MCF 10A (cell line): ENCODE data around the gene POLR3B. TPM values are rescaled to one million over a fixed set of nuclear protein-coding genes. Genes with fewer than 3 reads are reported as not detected.

ENCODE experiments used
- BruUV-seq: library from RNA; stranded (reverse); fragments of 400-500 nt; replicated peaks from 2 replicates; lab custom pipeline; 2021; lab: Mats Ljungman, UMichigan
- CTCF ChIA-PET: fragments of 300-600 bp; sonication (Branson Sonifier 250); formaldehyde crosslinking; extraction: SDS; loops from one replicate; lab custom pipeline; 2021; ENCODE audit warnings: antibody characterized with exemption, inconsistent platforms; lab: Yijun Ruan, JAX
- POLR2A ChIA-PET: fragments of 300-600, 350-650 bp; sonication (Branson Sonifier 250); formaldehyde crosslinking; extraction: SDS; loops from one replicate; lab custom pipeline; 2020; ENCODE audit warnings: antibody characterized with exemption, inconsistent platforms; lab: Yijun Ruan, JAX
- DNase-seq: peaks from one replicate; pipeline ENCODE4 v3.0.0-alpha.2; 2018; ENCODE audit not compliant: unreplicated experiment
- H3K27ac Mint-ChIP-seq: one replicate; pipeline ENCODE4 v1.8.0; 2022; ENCODE audit warnings: mild to moderate bottlenecking, low read depth, mixed read lengths; ENCODE audit not compliant: unreplicated experiment
- H3K27me3 Mint-ChIP-seq: one replicate; pipeline ENCODE4 v1.8.0; 2022; ENCODE audit warnings: mixed read lengths; ENCODE audit not compliant: insufficient read depth, unreplicated experiment
- H3K36me3 Mint-ChIP-seq: one replicate; pipeline ENCODE4 v1.8.0; 2022; ENCODE audit warnings: mild to moderate bottlenecking, moderate library complexity, mixed read lengths; ENCODE audit not compliant: insufficient read depth, unreplicated experiment
- H3K4me1 Mint-ChIP-seq: one replicate; pipeline ENCODE4 v1.8.0; 2022; ENCODE audit warnings: mixed read lengths; ENCODE audit not compliant: insufficient read depth, unreplicated experiment
- H3K4me3 Mint-ChIP-seq: one replicate; pipeline ENCODE4 v1.8.0; 2022; ENCODE audit warnings: mild to moderate bottlenecking, moderate library complexity, mixed read lengths; ENCODE audit not compliant: unreplicated experiment
- H3K9me3 Mint-ChIP-seq: one replicate; pipeline ENCODE4 v1.8.0; 2022; ENCODE audit warnings: mixed read lengths; ENCODE audit not compliant: unreplicated experiment
- CTCF ChIP-seq: fragments of 200-600 bp; IDR thresholded peaks from one replicate; pipeline ENCODE4 v1.8.0; 2022; ENCODE audit warnings: antibody characterized with exemption, mild to moderate bottlenecking; ENCODE audit not compliant: unreplicated experiment
- intact Hi-C: fragments of 100-400 bp; cut with micrococcal nuclease; formaldehyde crosslinking; loops from 2 replicates; pipeline ENCODE4 v1.14.1; 2022
- total RNA-seq: library from RNA; stranded (reverse); gene quantifications from 2 replicates; pipeline ENCODE4 v1.2.3, GENCODE V29; 2022

Gene POLR3B
- total RNA-seq, 1 experiment from 2014 or later: 15.7 TPM

- Mint-ChIP-seq H3K4me1 (no peaks in the 10 kb centered on the region), H3K36me3 (peaks cover 30% of the 10 kb centered on the region), H3K4me3 (no peak overlapping the region), H3K27ac (no peak overlapping the region), H3K9me3 (no peaks in the 10 kb centered on the region), H3K27me3 (no peaks in the 10 kb centered on the region)
- ChIA-PET CTCF (interaction anchor here (0.6 to 0.9 kb wide), 2 partner anchors 18 to 26 kb away, joined by 3 to 4 read pairs; no protein-coding TSS in a partner anchor), POLR2A (interaction anchor here (1.5 kb wide), 1 partner anchor 9 kb away, joined by 6 read pairs; no protein-coding TSS in a partner anchor)
- BruUV-seq: no TSS peak
- DNase-seq: no peak
- intact Hi-C loops: no loop called here
- TF ChIP-seq CTCF: no peak
Observed at GRCh38 chr12:106327309-106327869, 30.2 kb upstream of the POLR3B start.

- ChIA-PET POLR2A (interaction anchor here (0.5 to 1.0 kb wide), 2 partner anchors 11 to 92 kb away, joined by 3 to 4 read pairs; no protein-coding TSS in a partner anchor), CTCF (interaction anchor here (0.7 kb wide), 1 partner anchor 45 kb away, joined by 4 read pairs; no protein-coding TSS in a partner anchor)
- H3K4me1 Mint-ChIP-seq: no peaks in the 10 kb centered on the region
Observed at GRCh38 chr12:106328735-106329134, 28.8 kb upstream of the POLR3B start.

DNA sequence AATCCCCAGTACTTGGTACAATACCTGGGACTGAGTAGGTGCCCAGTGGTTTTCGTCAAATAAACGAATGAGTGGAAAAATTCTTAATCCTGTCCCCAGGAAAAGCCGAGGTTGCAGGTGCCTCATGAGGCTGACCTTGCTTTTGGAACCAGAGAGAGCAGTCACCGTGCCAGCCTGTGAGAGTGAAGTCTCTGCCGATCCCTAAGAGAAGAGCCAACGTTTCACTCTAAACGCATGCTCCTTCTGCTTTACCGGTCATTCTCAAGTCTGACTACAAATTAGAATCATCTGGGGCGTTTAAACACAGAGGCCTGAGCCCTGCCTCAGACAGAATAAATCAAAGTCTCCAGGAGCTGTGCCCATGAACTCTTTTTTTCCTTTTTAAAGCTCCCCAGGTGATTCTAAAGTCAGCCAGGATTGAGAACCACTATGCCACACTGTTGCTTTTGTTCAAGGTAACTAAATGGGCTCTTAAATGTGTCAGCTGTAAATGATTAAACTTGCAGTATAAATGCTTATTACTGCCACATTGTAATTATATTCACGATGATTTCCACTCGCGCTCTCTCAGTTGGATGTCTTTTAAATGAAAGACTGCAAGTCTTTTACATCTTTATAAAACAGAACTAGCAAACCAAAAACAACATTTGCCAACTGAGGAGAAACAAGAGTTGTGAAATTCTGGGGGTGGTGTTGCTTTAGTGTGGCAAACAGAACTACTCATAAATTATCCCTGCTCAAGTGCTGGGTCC, 28.1 kb upstream of the POLR3B start:
- no peak for DNase-seq
- no peak for TF ChIP-seq CTCF
- Mint-ChIP-seq H3K27me3 (no peaks in the 10 kb centered on the region), H3K27ac (peak overlapping the region; percentile 46), H3K4me1 (no peaks in the 10 kb centered on the region), H3K36me3 (peaks cover 24% of the 10 kb centered on the region), H3K9me3 (no peaks in the 10 kb centered on the region), H3K4me3 (no peak overlapping the region)
- ChIA-PET POLR2A (interaction anchor here (1.2 kb wide), 1 partner anchor 13 kb away, joined by 3 read pairs; no protein-coding TSS in a partner anchor), CTCF (no interaction called here)
- BruUV-seq: no TSS peak
- intact Hi-C loops: no loop called here

More at GRCh38 chr12:106328735-106329134, 28.8 kb upstream of the POLR3B start:
- intact Hi-C loops: no loop called here
- Mint-ChIP-seq H3K9me3 (no peaks in the 10 kb centered on the region), H3K27me3 (no peaks in the 10 kb centered on the region), H3K36me3 (peaks cover 31% of the 10 kb centered on the region), H3K4me3 (no peak overlapping the region), H3K27ac (peak overlapping the region; percentile 27)
- BruUV-seq: no TSS peak
- no peak for DNase-seq
- no peak for TF ChIP-seq CTCF

DNA sequence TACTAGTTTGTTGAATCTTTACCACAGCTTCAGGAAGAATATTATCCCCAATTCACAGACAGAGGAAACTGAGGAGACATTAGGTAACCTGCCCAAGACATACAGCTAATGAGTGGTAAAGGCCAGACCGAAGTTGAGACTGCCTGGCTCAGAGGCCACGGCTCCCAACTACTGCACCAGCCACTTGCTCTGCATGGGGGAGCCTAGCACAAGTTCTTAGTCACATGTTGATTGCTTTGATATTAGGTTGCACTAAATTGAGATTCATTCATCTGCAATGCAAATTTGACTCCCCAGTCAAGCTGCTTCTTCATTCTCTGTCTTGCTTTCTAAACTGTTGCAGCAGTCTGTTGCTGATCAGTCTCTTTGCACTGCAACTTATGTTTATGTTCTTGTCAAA, 25.9 kb upstream of the POLR3B start:
- H3K36me3 Mint-ChIP-seq: peaks cover 24% of the 10 kb centered on the region
- no peaks in the 10 kb centered on the region for H3K9me3 Mint-ChIP-seq
- H3K27me3 Mint-ChIP-seq: no peaks in the 10 kb centered on the region
- POLR2A ChIA-PET: interaction anchor here (0.6 to 1.4 kb wide), 3 partner anchors 10 to 30 kb away, joined by 3 to 8 read pairs (median 4); no protein-coding TSS in a partner anchor
- CTCF ChIA-PET: interaction anchor here (0.6 to 1.1 kb wide), 3 partner anchors 14 to 1104 kb away, joined by 3 read pairs; no protein-coding TSS in a partner anchor
- no peak overlapping the region for H3K27ac Mint-ChIP-seq
- H3K4me1 Mint-ChIP-seq: no peaks in the 10 kb centered on the region
- BruUV-seq: no TSS peak
- intact Hi-C loops: no loop called here
- H3K4me3 Mint-ChIP-seq: no peak overlapping the region
- DNase-seq: no peak
- TF ChIP-seq CTCF: no peak
